ENCODE measurements around the gene OR4F6.

OR4F6 gene

DNA sequence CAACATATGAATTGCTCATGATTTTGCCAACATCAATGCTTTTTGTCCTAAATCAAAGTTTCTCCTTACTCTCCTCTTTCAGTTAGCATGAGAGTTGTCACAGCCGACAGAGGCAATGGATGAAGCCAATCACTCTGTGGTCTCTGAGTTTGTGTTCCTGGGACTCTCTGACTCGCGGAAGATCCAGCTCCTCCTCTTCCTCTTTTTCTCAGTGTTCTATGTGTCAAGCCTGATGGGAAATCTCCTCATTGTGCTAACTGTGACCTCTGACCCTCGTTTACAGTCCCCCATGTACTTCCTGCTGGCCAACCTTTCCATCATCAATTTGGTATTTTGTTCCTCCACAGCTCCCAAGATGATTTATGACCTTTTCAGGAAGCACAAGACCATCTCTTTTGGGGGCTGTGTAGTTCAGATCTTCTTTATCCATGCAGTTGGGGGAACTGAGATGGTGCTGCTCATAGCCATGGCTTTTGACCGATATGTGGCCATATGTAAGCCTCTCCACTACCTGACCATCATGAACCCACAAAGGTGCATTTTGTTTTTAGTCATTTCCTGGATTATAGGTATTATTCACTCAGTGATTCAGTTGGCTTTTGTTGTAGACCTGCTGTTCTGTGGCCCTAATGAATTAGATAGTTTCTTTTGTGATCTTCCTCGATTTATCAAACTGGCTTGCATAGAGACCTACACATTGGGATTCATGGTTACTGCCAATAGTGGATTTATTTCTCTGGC is 2.5 kb downstream of the OR4F6 start:
- DNase-seq, result no peak

DNA sequence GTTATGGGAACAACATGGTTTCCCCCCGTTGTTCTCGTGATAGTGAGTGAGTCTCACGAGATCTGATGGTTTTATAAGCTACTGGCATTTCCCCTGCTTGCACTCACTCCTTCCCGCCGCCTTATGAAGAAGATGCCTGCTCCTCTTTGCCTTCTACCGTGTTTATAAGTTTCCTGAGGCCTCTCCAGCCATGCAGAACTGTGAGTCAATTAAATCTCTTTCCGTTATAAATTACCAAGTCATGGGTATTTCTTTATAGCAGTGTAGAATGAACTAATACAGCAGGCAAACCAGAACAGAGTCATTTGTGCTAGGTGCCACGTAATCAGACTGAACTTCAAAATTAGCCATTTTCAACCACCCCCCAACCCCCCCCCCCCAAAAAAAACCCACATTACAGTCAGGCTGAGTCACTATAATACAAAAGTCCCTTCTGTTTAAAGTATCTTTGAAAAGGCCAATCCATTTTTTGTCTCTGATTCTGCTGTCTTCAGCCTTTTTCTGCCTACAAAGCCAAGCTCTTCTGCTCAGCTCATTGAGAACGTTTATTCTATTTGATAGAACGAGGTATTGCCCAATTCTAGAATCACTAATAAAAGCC is 4.1 kb downstream of the OR4F6 start:
- no peak for DNase-seq

DNA sequence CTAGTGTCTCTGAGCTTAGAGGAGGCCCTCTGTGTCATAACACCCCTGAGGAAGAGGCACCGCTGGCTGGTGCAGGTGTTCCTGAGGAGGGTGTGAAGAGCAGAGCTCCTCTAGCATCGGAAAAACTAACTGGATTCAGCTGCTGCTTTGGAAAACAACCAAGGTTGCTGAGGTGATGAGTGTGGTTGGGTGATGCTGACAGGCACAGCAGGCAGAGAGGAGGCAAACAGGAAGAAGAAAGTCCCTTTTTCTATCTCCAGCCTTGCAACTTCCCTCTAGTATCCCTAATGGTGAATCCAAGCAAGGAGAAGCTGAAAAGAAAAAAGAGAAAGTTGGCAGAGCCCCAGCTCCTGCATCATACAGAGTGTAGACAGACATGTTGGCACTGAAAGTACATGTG is 4.9 kb downstream of the OR4F6 start:
- DNase-seq, result no peak

DNA sequence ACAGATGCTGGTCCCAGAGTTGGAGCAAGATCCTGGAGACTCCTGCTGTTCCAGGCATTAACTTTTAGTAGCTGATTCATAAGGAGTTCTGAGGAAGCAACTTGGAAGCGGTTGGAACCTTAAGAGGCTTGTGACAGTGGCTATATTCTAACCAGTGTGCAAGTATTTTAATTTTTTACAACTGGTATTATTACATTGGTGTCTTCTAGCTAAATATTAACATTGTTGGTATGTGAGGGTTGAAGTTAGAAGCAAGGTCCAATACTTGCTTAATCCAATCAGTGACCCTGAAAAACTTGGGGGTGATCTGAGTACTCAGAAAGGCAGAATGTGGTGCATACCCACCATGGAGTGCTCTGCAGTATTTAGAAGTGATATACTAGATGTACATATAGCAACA is 7.1 kb downstream of the OR4F6 start:
- no peak for DNase-seq

DNA sequence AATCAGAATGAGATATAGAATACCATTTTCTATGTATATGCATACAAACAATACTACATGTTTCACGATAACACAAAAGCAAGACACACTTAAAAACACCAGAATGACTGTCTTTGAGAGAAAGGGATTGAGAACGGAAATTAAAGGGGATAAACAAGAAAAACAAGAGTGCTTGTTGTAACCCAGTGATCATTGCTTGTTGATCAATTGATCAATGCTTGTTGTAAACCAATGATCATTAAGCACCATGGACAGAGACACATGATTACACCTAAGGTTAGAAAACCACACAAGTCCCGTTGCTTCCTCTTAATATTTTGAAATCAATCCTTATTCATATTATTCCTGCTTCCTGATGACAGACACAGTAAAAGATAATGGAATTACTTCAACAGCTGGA is 7.6 kb downstream of the OR4F6 start:
- no peak for DNase-seq

DNA sequence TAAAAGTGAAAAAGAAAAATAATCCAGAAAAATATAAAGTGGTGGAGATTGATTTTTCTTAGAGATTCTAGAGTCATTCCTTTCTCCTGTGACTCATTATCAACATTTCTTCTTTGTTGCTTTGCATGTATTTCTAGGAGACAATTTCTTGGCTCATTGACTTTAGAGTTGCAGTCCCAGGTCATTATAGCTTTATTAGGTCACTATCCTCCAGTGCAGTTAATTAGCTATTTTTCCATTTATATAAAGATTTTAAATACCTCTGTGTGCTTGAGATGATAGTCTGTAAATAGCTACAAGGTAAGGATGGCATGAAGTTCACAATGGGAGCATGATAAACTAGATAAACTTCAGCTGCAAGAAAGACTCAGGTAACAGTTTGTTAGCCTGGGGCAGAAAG is 8.6 kb downstream of the OR4F6 start, which contains the start of gene OR4F15:
OR4F15 (plus strand) TSS at position 301 of the 400 bp plus-strand sequence. CDS start 5,985 bp downstream, outside the sequence.
- no peak for DNase-seq

DNA sequence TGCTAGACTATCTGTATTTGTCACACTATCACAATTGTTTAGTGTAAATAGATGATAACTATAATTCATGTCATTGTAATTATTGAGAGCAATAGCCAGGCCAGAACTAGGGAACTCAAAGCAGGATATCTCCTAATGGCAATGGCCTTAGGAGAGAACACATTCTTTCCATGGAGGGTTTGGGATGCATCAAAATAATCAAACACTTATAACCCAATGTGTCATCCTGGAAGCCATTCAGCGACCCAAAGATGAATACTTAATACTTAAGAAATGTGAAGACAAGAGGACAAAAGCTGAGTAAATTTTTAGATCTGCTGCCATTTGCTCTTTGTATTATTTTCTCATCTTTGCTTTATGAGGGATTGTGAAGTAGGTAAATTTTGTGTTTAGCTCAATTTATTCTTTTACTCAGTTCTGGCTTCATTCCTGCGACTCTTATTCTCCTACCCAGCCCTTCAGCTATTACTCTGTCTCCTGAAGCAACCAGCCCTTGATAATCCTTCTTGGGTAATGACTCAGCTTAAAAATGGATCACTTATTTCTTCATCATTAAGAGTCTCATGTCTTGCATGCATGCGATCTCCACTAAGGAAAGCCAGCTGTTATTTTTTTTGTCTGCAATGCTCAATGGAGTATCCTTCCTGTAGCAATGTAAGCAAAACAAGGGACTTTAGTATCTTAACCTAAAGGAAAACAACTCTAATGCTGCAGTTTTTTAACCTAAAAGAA is 10.7 kb downstream of the OR4F6 start:
- no peak for DNase-seq

DNA sequence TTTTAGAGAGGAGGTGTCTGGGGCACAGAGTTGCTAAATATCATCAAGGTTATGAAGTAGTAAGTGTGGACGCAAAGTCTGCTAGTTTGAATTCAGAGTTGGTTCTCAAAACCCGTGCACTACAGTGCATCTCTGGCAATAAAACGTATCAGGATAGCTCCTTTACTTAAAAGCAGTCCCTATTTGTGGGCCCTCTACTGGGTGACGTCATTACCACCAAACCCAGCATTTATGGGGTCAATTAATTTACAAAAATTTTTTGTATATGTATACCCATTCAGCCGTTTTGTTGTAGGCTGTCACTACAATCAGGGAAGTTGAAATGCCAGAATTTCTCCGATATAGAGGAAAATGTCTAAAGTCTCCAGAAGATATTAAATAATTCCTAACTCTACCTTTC is 17.5 kb downstream of the OR4F6 start:
- no peak for DNase-seq

DNA sequence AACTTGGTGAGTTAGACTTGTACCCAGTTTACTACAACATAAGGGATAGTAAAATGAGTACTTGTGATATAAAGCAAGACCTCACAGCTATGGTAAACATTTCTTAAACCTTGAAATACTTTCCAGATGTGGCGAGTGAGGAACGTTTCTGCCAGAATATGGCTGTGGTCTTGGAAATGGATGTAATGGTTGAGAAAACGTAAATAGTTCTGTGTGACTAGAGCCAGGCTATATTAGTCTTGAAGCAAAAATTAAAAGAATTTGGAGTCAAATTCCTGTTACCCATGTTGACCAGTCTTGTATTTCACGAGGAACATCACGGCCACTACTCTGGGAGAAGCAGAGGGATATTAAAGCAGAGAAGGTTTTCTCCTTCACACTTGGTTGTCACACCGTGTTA is 23.9 kb downstream of the OR4F6 start:
- no peak for DNase-seq

DNA sequence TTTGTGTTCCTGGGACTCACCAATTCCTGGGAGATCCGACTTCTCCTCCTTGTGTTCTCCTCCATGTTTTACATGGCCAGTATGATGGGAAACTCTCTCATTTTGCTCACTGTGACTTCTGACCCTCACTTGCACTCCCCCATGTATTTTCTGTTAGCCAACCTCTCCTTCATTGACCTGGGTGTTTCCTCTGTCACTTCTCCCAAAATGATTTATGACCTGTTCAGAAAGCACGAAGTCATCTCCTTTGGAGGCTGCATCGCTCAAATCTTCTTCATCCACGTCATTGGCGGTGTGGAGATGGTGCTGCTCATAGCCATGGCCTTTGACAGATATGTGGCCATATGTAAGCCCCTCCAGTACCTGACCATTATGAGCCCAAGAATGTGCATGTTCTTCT is 25.5 kb downstream of the OR4F6 start:
- no peak for DNase-seq

DNA sequence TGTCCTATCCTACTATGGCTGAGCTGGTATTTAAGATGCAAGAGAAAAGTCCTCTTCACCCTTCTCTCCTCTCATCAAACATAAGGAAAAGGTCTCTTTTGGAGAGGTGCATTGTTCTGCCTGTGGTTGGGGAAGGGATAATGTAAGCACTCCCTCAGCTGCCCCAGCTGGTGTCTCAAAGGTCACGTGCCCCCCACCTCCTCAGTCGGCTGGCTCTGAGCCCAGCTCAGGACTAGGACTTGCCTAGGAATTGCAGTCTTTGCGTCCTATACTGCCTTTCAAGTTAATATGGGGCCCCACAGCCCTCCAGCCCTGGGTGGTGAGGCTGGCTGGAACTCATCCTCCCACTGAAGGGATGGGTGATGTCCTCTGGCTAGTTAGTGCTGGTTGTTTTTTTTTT is 38.3 kb downstream of the OR4F6 start:
- DNase-seq, result no peak

DNA sequence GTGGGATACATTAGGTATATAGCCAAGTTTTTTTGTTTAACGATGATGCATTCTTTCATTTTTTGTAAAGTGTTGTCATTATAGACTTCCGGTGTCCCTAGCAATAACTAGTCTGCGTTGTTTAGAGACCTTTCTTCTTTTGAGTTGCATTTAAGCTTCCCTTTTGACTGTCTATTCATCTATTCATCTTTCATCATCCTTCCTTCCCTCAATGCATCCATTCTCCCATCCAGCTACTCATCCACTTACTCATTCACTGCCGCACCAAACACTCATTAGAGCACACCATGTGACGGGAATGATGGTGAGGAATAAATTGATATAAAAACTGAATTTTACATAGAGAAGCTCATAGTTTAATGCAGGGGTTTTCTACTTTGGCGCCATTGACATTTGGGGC is 41.6 kb downstream of the OR4F6 start:
- no peak for DNase-seq

DNA sequence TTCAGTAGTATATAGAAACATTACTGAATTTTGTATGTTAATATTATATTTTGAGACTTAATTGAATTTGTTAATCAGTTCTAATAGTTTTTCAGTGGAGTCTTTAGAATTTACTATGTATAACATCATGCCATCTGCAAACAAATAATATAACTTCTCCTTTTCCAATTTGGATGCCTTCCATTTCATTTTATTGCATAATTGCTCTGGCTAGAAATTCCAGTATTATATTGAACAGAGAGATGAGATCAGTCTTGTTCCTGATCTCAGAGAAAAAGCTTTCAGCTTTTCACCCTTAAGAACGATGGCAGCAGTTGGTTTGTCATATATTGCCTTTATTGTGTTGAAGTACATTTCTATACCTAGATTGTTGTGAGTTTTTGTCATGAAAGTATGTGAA is 49.0 kb downstream of the OR4F6 start:
- DNase-seq, result no peak
